Breast epithelium (tissue), 3 donors: ENCODE measurements around the gene TIAM1.

Experiments used
- CTCF ChIP-seq, 3 donors: fragments of 450-650 bp; IDR thresholded peaks; one replicate each; pipeline ENCODE4 v1.5.1; 2016 to 2017; ENCODE audit warnings: antibody characterized with exemption in 3 of 3, mild to moderate bottlenecking in 3 of 3, moderate library complexity in 3 of 3
- POLR2A ChIP-seq: fragments of 450-650 bp; IDR thresholded peaks from one replicate; pipeline ENCODE4 v1.6.1; 2016; ENCODE audit warnings: antibody characterized with exemption, mild to moderate bottlenecking, moderate library complexity

- no peak for TF ChIP-seq CTCF (IDR thresholded peaks at IDR 0.05)
- no peak for TF ChIP-seq POLR2A
These were observed 28.4 kb upstream of the TIAM1 start for GRCh38 chr21:31372471-31372765.
